Measurements from ENCODE around the gene ADAMTS9.
A peak's percentile ranks its signal among the peaks of the same experiment; 100 is the strongest.

ADAMTS9 gene

DNA sequence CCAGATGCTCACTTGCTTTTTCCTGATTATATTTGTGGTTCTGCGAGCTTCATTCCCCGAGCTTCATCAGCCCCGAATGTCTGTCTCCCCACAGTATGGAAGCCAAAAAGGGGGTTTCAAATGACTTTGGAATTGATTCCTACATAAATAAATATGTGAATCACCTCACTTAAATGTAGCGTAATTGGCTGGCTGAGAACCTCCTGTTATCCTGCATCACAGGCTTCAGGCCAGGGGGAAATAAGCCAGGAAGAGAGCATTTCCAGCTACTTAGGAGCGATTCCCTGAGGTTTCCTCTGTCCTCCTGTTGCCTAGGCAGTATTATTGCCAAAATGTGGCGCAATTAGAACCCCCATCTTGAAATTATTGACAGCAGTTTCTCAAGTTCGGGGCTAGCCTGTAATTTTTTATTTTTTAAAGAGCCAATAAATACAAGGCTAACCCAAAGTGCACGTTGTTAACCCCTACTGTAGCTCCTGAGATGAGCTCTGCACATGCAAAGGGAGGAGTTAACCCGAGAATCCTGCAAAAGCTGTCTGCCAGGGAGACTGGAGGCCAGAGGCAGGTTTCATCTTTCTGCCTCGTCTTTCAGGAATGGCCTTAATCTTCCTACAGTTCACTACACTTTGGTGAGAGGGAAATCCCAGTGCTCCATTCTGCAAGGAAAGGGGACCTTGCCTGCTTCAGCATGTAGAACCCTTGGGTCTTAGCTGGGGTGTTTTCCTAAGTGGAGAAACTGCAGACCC lies 148.2 kb downstream of the ADAMTS9 start:
- no peak for DNase-seq (ENCODE audit: low spot score)

DNA sequence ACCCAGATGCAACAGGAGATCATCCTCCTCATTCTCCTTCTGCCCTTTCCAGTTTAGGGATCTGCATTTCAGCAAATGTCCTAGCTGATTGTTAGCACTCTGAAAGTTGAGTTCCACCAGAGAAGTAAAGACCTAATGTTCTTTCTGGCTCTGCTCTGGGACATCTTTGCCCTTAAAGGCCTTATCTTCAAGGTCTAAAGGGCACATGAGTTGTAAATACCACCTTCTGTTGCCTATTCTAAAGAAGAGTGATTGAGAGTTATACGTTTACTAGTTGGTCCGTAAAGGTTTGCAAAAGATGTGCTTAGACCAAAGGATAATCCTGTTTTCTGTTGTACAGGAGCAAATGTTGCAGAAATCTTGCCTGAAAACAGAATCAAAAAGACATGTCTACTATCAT lies 151.6 kb downstream of the ADAMTS9 start:
- DNase-seq (ENCODE audit: low spot score), result no peak

DNA sequence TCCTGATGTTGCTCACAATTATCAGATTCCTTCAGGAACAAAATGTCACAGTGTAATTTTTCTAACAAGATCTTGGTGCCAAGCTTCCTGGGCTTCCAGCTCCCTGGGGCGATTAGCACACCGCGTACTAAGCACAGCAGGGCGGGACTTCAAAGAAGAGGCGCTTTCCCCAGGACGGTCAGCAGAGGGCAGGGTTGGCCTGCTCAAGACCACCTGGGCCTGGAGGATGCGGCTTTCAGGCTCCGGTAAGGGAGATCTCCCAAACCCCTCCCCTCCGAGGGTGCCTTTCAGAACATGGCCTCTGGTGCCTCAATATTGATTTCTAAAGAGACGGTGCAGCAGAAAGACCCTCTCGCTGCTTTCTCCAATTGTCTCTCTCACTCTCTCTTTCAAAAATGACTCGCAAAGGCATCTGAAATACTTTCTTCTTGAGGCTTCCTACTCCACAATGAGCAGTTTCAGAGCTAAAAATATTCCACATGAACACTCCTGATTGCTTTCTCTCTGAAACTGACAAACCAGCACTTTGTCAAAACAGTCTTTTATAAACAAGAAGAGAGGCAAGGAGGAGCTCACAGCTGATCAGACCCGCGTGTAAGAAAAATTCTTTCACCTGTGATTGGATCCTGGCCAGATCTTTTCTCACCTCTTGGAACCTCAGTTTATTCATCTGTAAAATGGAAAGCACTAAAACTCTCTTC lies 154.0 kb downstream of the ADAMTS9 start:
- DNase-seq (ENCODE audit: low spot score), result peak; percentile 61

DNA sequence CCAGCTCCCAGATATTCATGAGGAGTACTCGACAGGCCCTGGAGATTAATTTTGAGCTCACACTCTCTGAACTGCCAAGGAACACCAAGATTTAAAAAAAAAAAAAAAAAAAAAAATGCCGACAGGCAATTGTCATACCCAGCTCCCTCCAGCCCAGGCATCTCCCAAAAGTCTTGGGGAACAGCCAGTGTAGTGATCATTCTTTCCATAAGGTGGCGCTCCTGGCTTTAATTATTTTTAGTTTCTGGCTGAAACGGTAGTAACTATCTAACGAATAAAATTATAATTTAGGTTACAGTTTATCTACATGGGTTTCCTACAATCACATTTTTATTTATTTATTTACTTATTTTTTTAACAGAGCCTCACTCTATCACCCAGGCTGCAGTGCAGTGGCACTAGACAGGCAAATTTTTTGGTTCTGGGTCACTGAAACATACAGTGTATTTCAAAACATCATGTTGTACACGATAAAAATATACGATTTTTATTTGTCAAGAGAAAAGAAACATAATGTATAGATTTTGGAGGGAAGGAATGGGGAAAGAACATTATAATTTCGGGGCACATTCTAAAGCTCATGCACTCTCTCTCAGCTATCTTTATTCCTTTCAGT lies 157.3 kb downstream of the ADAMTS9 start:
- peak; percentile 38 for DNase-seq (ENCODE audit: low spot score)

DNA sequence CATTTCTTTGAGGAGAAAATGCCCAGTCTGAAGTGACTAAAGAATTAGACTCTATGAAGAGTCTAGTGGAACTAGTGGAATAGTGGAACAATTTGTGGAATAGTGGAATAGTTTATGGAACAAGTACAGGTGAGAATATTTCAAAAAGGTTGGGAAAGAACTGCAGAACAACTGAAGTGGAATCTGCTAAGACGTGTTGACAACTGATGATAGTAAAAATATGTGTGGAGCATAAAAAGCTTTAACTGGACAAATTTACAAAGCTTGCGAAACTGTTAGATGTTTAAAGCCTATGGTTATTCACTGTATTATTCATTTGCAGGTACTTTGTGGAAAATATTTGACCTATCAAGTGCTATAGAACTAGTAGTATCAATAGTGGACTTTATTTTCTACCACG lies 164.5 kb downstream of the ADAMTS9 start:
- DNase-seq (ENCODE audit: low spot score), result no peak

DNA sequence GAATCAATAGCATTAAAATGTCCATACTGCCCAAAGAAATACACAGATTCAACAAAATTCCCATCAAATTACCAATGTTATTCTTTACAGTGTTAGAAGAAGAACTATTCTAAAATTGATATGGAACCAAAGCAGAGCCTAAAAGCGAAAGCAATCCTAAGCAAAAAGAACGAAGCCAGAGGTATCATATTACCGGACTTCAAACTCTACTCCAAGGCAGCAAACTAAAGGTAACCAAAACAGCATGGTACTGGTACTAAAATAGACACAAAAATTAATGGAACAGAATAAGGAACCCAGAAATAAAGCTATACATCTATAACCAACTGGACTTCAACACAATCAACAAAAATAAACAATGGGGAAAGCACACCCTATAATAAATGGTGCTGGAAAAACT lies 167.5 kb downstream of the ADAMTS9 start:
- DNase-seq (ENCODE audit: low spot score), result no peak

DNA sequence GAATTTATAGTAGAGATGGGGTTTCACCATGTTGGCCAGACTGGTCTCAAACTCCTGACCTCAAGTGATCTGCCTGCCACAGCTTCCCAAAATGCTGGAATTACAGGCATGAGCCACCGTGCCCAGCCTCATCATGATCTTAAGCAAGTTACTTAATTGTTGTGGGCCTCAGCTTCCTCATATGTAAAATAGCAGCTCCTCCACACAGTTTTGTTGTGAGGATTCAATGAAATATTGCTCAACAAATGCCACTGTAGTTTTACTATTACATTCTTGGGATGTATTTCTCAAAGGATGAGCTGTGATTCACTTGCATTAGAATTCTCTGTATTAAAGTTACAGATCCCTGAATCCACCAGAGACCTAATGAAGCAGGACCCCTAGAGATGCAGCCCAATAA lies 168.8 kb downstream of the ADAMTS9 start:
- DNase-seq (ENCODE audit: low spot score), result no peak

DNA sequence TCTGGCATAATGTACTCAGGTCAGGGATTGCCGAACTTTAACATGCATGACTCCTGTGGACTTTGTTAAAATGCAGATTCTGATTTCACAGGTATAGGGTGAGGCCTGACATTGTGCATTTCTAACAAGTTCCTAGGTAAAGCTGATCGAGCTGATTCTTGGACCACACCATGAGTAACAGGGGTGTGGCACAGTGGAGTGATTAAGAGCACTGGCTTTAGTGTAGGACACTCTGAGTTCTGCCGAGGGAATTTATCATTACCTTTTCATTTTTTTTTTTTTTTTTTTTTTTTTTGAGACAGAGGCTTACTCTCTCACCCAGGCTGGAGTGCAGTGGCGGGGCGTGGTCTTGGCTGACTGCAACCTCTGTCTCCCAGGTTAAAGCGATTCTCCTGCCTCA lies 169.3 kb downstream of the ADAMTS9 start:
- DNase-seq (ENCODE audit: low spot score), result no peak

DNA sequence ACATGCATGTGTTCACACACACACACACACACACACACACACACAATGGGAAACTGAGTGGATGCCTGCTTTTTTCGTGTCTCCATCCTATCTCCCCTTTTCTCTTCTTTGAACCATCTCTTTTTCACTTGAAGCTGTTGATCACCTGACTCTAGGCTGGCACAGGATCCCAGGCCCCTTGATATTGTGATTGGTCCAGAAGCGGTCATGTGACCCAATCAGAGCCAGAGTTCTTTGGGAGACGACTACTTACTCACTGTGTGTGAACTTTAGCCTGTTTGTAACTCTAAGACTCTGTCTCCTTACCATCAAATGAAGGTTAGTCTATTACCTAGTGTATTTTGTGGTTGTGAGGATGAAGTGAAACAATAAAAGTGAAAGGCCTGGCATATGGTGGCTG lies 172.9 kb downstream of the ADAMTS9 start:
- peak; percentile 1 for DNase-seq (ENCODE audit: low spot score)

DNA sequence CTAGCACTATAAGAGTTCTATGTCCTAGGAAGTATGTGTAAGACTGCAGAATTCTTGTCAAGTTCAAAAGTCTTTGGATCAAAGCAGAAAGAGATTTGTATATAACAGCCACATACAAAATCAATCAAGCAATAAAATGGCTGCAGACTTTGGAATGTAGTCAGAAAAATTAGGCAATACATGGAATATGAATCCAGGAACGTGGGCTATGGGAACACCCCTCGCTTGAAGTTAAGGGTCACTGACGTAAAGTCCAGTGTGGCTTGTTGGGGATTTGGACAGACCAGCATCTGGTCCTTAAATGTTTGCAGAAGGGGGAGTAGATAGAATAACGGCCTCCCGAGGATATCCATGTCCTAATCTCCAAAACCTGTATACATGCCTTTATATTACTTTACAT lies 178.6 kb downstream of the ADAMTS9 start:
- DNase-seq (ENCODE audit: low spot score), result no peak

DNA sequence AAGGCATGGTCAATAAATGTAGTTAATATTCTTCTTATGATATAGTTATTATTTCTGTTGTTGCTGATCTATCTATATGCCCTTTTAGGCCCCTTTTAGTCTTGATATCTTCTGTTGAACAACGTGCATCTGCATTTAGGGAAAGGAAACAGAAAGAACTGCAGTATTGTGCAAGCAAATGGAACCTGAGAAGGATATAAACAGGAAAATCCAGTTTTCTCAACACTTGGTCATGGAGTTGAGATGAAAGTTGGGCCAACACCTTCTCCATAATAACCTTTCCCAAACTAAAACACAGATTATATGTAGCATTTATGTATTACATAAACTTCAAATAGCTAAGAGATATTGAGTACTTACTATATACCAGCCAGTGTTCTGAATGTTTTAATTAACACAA lies 179.7 kb downstream of the ADAMTS9 start:
- no peak for DNase-seq (ENCODE audit: low spot score)

DNA sequence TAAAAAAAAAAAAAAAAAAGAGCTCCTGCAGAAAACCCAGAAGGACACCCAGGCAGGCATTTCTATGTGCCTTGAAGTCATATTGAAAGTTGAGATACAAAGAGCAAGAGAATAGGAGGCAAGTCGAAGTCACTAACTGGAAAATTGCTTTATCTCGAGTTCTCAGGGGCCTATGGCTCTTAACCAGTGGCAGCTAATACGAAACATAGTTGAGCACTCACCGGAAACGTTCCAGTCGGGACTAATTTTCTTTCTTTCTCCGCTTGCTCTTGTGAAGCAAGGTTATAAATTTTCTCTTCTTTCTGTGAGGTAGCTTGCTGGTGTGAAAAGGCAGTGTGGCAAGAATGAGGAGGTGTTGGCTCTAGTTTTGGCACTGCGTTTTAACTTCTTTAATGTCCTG lies 181.5 kb downstream of the ADAMTS9 start:
- DNase-seq (ENCODE audit: low spot score), result no peak

DNA sequence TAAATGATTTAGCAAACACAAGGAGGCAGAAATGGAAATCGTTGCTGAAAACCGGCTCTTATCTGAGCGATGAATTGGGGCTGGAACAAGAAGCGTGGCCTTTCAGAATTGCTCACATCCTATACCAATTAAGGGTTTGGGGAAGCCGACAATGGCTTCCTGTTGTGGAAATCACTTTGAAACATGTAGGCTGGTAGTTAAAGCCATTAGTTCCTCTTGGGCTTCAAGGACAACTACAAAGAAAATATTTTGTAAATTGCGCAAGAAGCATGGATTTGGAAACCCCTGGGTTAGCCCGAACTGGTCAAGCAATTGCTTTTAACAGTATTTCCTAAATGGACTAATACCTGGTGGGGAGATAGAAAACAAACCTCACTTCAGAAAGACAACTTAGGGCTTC lies 182.4 kb downstream of the ADAMTS9 start:
- no peak for DNase-seq (ENCODE audit: low spot score)

DNA sequence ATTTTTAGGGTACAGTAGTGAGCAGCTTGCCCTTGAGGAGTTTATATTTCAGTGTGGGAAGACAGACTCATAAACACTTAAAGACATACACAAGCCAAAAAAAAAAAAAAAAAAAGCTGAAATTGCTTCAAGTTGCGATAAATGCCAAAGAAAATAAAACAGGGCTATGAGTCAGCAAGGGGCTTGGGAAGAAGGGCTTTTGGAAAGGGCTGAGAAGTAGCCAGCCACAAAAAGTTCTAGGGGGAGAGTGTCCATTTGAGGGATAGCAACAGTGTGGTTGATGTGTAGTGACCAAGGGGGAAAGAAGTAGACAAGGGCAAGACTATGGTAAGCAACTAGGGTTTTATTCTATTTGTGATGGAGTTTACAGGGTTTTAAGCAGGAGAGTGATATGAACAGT lies 185.5 kb downstream of the ADAMTS9 start:
- DNase-seq (ENCODE audit: low spot score), result no peak

DNA sequence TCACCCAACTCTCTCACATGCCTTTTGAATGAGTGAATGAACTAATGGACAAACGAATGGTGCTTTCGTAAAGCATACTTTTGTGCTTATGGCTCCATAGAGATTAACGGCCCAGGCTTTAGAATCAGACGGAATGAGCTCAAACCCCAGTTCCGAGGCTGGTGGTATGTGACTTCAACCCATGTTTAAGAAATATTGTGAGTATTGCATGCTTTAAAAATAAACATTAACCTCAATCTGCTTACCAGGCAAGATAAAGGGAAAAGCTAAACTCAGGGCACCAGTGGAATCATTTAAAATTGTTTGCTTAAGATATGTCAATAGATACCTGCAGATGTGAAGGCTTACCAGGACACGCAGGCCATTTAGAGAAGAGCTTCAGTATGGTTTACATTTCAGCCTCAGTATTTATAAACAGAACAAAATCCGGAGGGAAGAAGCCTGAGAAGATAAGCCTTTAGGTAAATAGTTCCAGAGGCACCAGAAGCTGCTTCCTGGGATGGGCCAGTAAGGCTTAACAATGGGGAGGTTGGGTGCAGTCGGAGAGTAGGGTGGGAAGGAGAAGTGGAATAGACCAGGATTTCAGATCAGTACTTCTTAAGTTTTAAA lies 186.4 kb downstream of the ADAMTS9 start:
- no peak for DNase-seq (ENCODE audit: low spot score)

DNA sequence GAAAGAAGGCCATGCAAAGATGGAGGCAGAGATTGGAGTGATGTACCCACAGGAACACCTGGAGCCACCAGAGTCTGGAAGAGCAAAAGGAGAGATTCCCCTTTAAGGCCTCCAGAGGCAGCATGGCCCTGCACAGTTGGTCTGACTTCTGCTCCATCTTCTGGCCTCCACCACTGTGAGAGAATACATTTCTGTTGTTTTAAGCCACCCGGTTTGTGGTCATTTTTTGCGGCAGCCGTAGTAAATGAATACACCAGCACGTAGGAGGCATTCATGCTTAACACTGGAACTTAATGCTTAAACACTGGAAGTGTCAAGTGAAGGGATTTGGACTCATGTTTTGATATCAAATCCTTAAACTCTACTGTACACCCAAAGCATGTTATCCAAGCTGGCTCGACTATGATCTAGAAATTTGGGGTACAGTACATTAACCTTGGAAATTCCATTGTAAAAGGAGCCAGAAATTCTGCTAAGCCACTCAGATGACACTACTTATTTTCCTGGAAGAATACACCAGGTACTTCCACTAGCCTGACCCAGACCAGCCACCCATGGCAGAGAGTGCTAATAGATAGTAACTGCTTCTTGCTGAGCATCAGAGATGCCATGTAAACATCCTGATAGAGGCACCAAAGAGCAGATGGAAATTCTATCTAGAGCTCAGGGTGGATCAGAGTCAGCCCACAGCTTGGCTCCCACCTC lies 190.9 kb downstream of the ADAMTS9 start:
- no peak for DNase-seq (ENCODE audit: low spot score)

DNA sequence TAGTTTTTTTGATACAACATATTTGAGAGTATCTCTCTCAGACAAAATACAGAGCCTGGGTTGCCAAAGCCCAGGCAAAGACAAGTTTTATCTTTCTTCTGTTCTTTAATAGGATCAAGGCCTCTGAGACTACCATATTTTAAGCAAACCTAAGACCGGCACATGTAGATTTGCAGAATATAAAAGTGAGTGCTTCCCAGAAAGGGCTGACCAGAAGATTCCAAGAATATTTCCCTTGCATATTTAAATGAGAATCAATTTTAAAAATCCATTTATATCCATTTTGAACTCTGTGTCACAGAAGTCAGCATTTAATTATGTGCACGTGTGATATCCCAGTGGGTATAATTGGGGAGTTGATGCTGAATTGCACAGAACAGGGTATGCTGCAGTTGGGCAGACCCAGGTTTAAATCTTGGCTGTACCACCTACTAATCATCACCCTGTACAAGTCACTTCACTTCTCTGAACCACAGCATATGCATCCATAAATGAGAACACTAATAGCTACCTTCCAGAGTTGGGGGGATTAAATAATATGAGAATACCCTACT lies 191.9 kb downstream of the ADAMTS9 start:
- no peak for DNase-seq (ENCODE audit: low spot score)

DNA sequence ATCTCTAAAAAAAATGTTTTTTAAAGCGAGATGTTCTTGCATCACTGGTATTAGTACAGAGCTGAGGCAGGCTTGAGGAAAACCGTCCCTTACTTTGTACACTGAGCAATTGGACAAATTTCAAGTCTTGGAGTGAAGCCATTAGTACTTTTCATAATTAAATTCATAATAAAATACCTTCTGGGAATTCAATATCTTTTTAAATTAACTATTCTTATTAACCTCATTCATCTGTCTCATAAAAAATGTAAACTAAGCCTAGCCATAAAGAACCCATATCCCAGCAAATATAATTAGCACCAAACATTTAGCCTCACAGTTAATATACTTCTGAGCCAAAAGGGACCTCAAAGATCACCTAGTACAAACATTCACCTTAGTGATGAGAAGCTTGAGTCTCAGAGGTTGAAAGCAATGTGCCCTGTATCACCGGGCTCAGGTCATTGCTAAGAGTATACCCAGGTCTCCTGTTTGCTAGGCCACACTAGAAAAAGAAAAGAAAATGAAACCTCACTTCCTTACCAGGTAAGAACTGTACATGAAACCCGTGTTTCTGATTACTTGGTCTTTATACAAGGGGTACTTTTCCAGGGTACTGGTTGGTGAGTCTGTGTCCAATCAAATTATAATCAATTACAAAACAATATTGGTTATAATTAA lies 192.5 kb downstream of the ADAMTS9 start:
- DNase-seq (ENCODE audit: low spot score), result no peak

DNA sequence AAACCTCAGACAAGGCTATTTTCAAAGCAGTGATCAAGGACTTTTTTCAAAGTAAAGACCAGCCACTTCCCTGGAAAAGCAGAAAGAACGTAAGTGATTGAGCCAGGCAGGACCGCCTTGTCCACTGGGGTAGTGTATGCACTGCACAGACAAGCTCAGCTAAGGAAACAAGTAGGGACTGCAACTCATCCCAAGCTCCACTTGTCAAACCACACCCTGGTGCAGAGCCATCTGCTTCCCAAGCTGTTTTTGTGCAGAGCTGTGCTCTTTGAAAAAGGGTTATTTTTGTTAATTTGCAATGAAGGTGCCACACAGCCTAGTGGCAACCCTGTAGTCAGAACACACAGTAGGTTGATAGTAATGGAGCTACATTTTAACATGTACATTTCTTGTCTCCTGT lies 193.3 kb downstream of the ADAMTS9 start:
- no peak for DNase-seq (ENCODE audit: low spot score)

DNA sequence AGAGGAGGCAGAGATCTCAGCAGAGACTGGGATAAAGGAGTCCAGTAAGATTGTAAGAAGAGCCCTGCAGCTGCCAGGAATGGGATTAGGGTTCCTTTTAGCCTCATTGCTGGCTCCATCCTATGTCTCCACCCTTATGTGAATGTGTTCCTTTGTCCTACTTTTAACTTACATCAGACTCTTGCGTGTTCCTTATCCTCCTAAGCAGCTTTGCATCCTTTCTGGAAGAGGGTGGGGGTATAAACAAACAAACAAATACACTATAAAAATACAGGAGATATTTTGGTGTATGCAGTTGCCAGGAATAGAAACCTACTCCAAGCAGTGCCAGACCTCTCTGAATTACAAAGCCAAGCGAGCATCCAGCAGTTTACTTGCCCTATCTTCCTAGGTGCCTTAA lies 194.7 kb downstream of the ADAMTS9 start:
- DNase-seq (ENCODE audit: low spot score), result no peak

DNA sequence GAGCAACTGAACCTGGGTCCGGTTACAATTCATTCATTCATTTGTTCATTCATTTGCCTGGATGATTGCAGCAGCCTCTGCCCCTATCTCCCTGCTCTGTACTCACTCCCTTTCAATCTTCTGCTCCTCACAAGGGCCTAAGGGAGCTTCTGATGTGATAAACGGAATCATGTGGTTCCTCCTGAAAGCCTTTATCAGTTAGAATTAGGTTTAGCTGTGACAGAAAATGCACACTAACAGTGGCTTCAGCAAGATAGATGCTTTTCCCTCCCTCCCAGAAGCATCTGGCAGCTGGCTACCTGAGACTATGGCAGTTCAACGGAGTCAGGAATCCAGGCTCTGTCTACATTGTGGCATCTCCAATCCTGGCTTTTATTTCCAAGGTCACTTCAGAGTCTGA lies 196.0 kb downstream of the ADAMTS9 start:
- DNase-seq (ENCODE audit: low spot score), result no peak
